GM23248 (cell line): ENCODE data around the gene SLC48A1. TPM values are rescaled to one million over a fixed set of nuclear protein-coding genes. Genes with fewer than 3 reads are reported as not detected.

ENCODE experiments used
- DNase-seq: peaks from one replicate; pipeline ENCODE4 v3.0.0-alpha.2; 2015
- H2AFZ ChIP-seq: fragments of 200-600 bp; sonication (generic); 2 replicates; pipeline ENCODE4 v1.6.1; 2016; ENCODE audit warnings: antibody characterized with exemption
- H3F3A ChIP-seq: fragments of 200-600 bp; sonication (generic); 2 replicates; pipeline ENCODE4 v1.6.1; 2016; ENCODE audit warnings: mild to moderate bottlenecking, antibody characterized with exemption, mixed run types; ENCODE audit not compliant: insufficient read depth
- H3K27ac ChIP-seq: fragments of 200-600 bp; sonication (generic); 2 replicates; pipeline ENCODE4 v1.5.1; 2016; ENCODE audit warnings: mild to moderate bottlenecking
- H3K27me3 ChIP-seq: fragments of 200-600 bp; sonication (generic); replicated peaks from 2 replicates; pipeline ENCODE4 v1.6.1; 2016; ENCODE audit warnings: mild to moderate bottlenecking; ENCODE audit not compliant: insufficient read depth
- H3K36me3 ChIP-seq: fragments of 200-600 bp; sonication (generic); 2 replicates; pipeline ENCODE4 v1.6.1; 2016; ENCODE audit warnings: low read depth, mild to moderate bottlenecking
- H3K4me1 ChIP-seq: fragments of 200-600 bp; sonication (generic); 2 replicates; pipeline ENCODE4 v1.6.1; 2016; ENCODE audit warnings: mild to moderate bottlenecking; ENCODE audit not compliant: insufficient read depth
- H3K4me2 ChIP-seq: fragments of 200-600 bp; sonication (generic); one replicate; pipeline ENCODE4 v1.6.1; 2016; ENCODE audit warnings: mild to moderate bottlenecking; ENCODE audit not compliant: unreplicated experiment
- H3K4me3 ChIP-seq: fragments of 200-600 bp; sonication (generic); 2 replicates; pipeline ENCODE4 v1.5.1; 2016; ENCODE audit warnings: mild to moderate bottlenecking
- H3K79me2 ChIP-seq: fragments of 200-600 bp; sonication (generic); 2 replicates; pipeline ENCODE4 v1.6.1; 2016; ENCODE audit warnings: mild to moderate bottlenecking; ENCODE audit not compliant: insufficient read depth
- H3K9ac ChIP-seq: fragments of 200-600 bp; sonication (generic); 2 replicates; pipeline ENCODE4 v1.6.1; 2016; ENCODE audit warnings: mild to moderate bottlenecking
- H3K9me2 ChIP-seq: fragments of 200-600 bp; sonication (generic); 2 replicates; pipeline ENCODE4 v1.6.1; 2016; ENCODE audit warnings: mixed run types, mild to moderate bottlenecking, moderate library complexity; ENCODE audit not compliant: insufficient read depth
- H3K9me3 ChIP-seq: fragments of 200-600 bp; sonication (generic); one replicate; pipeline ENCODE4 v1.6.1; 2017; ENCODE audit warnings: low read depth
- H4K20me1 ChIP-seq: fragments of 200-600 bp; sonication (generic); 2 replicates; pipeline ENCODE4 v1.6.0; 2016; ENCODE audit not compliant: insufficient read depth
- EZH2 ChIP-seq: fragments of 200-600 bp; sonication (generic); IDR thresholded peaks from 2 replicates; pipeline ENCODE4 v1.6.1; 2018; ENCODE audit warnings: antibody characterized with exemption, mild to moderate bottlenecking; ENCODE audit not compliant: insufficient read depth, poor library complexity, severe bottlenecking
- EZH2phosphoT487 ChIP-seq: fragments of 200-600 bp; sonication (generic); IDR thresholded peaks from 2 replicates; pipeline ENCODE4 v1.6.1; 2018; ENCODE audit warnings: antibody characterized with exemption, moderate library complexity, mild to moderate bottlenecking, low read depth; ENCODE audit not compliant: insufficient read depth
- WGBS, 2 experiments: methylation state at CpG; one replicate each; pipeline ENCODE4 v1.1.6; 2015 to 2017; ENCODE audit warnings: low lambda C conversion rate in 2 of 2, low coverage in 1 of 2; ENCODE audit errors: missing lambda C conversion rate in 2 of 2; 5-methylcytosine and 5-hydroxymethylcytosine counted together
- in situ Hi-C: fragments of 300-500 bp; cut with MboI; formaldehyde crosslinking; loops from 2 replicates; pipeline ENCODE4 v1.15.0; 2020
- polyA plus RNA-seq: library from polyadenylated mRNA; unstranded; fragments of >200 nt; fragmentation: Nextera tagmentation; extraction: Ambion mirVana; gene quantifications from 2 replicates; pipeline ENCODE4 v1.2.1, GENCODE V29; 2016
- total RNA-seq: library from RNA; depleted of rRNA; stranded (reverse); fragments of >200 nt; shearing (Covaris generic); gene quantifications from 2 replicates; pipeline ENCODE4 v1.2.3, GENCODE V29; 2014

SLC48A1 gene
- total and polyA plus RNA-seq, 2 experiments from 2014 or later: 16.4 to 21.8 TPM

DNA sequence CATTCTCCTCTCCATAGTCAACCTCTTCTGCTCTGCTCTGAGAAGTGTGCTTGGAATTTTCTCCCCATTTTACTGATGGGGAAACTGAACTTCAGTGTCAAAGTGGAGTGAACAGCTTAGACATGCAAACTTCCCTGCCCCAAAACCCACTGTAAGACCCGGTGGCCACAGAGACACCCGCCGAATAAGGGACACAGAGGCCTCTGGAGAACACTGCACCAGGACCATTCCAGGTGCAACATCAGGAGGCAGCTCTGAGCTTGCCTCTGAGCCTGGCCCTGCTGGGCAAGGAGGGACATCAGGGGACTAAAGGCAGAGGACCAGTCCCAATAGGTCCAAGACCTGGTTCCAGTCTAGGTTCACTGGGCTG is 45.0 kb downstream of the SLC48A1 start:
- Histone ChIP-seq H3F3A (peaks cover 67% of the 10 kb centered on the region), H3K9ac (peak overlapping the region; percentile 93), H3K4me1 (peaks cover 59% of the 10 kb centered on the region), H3K27me3 (no peaks in the 10 kb centered on the region), H3K4me2 (peak overlapping the region; percentile 87), H3K27ac (peak overlapping the region; percentile 99), H2AFZ (no peak overlapping the region), H4K20me1 (no peaks in the 10 kb centered on the region), H3K9me3 (no peaks in the 10 kb centered on the region), H3K4me3 (peak overlapping the region; percentile 82), H3K36me3 (no peaks in the 10 kb centered on the region), H3K79me2 (peaks cover 69% of the 10 kb centered on the region), H3K9me2 (no peaks in the 10 kb centered on the region)
- in situ Hi-C loops: no loop called here
- WGBS, 2 experiments: 18 to 19% methylated on average over 3 of the region's 3 CpGs
- no peak for DNase-seq
- TF ChIP-seq EZH2phosphoT487 (no peak), EZH2 (no peak)

GRCh38 chr12:47818467-47819137 is 45.6 kb downstream of the SLC48A1 start:
- TF ChIP-seq EZH2: no peak
- no peak for TF ChIP-seq EZH2phosphoT487
- peak overlapping the region; percentile 82 for H3K4me3 ChIP-seq
- no peaks in the 10 kb centered on the region for H3K27me3 ChIP-seq
- H3K79me2 ChIP-seq: peaks cover 63% of the 10 kb centered on the region
- peak overlapping the region; percentile 87 for H3K4me2 ChIP-seq
- no peak overlapping the region for H2AFZ ChIP-seq
- H3K27ac ChIP-seq: peak overlapping the region; percentile 99
- peaks cover 67% of the 10 kb centered on the region for H3F3A ChIP-seq
- H4K20me1 ChIP-seq: no peaks in the 10 kb centered on the region
- H3K9me2 ChIP-seq: no peaks in the 10 kb centered on the region
- DNase-seq: peak; percentile 70
- peak overlapping the region; percentile 93 for H3K9ac ChIP-seq
- in situ Hi-C loops: no loop called here
- peaks cover 59% of the 10 kb centered on the region for H3K4me1 ChIP-seq
- no peaks in the 10 kb centered on the region for H3K36me3 ChIP-seq
- no peaks in the 10 kb centered on the region for H3K9me3 ChIP-seq
- 3 to 5% methylated on average over 17 to 18 of the region's 23 CpGs for WGBS, 2 experiments

- H3F3A ChIP-seq: peaks cover 60% of the 10 kb centered on the region
- peak overlapping the region; percentile 93 for H3K9ac ChIP-seq
- H3K79me2 ChIP-seq: peaks cover 56% of the 10 kb centered on the region
- no peak for DNase-seq
- peak overlapping the region; percentile 99 for H3K27ac ChIP-seq
- no peaks in the 10 kb centered on the region for H3K9me2 ChIP-seq
- in situ Hi-C loops: no loop called here
- peaks cover 59% of the 10 kb centered on the region for H3K4me1 ChIP-seq
- peak overlapping the region; percentile 87 for H3K4me2 ChIP-seq
- WGBS, 2 experiments: 1 to 3% methylated on average over 39 to 52 of the region's 77 CpGs
- H3K27me3 ChIP-seq: no peaks in the 10 kb centered on the region
- no peaks in the 10 kb centered on the region for H3K36me3 ChIP-seq
- no peaks in the 10 kb centered on the region for H3K9me3 ChIP-seq
- no peaks in the 10 kb centered on the region for H4K20me1 ChIP-seq
- no peak overlapping the region for H2AFZ ChIP-seq
- TF ChIP-seq EZH2 (no peak), EZH2phosphoT487 (no peak)
- peak overlapping the region; percentile 82 for H3K4me3 ChIP-seq
These were observed 46.3 kb downstream of the SLC48A1 start for GRCh38 chr12:47819138-47819895.

DNA sequence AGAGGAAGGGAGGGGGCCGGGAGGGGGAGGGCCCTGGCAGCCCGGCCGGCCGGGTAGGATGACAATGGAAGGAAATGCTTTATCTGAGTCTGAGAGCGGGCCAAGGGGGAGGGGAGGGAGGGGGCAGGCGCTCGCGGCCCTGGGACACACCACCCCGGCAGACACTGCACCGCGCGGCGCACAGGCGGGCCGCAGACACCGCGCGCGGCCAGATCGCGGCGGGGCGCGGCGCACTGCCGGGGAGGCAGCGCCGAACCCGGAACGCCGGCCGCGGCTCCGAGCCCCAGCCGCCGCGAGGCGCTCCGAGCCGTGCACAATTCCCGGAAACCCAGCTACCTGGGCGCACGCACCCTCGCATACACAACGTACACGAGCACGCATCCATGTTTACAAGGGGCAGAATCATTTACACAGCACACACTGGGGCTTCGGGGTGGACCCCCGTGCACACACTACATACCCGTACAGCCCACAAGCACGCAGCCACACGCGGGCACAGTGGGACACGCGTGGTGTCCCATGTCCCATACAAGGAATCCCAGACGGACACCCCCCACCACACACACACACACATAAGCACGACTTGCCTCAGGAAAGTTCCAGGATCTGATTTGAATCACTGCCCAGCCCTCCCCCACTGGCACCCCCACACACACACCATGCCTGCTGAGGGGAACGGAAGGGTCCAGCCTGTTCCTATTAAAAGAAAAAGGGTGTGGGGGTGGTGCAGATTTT is 47.0 kb downstream of the SLC48A1 start, which contains the start of gene HDAC7:
TSS of gene HDAC7 (minus strand) at position 8 of the 735 bp plus-strand sequence. CDS start 118 bp downstream, outside the sequence.
- Histone ChIP-seq H3K4me3 (peak within 1 kb of the TSS; percentile 82), H3K79me2 (peaks cover 48% of the 10 kb centered on the region), H3K9ac (peak within 1 kb of the TSS; percentile 93), H4K20me1 (no peaks in the 10 kb centered on the region), H3K9me3 (no peaks in the 10 kb centered on the region), H3K4me2 (peak within 1 kb of the TSS; percentile 89), H3K36me3 (no peaks in the 10 kb centered on the region), H3K9me2 (no peaks in the 10 kb centered on the region), H3F3A (peaks cover 52% of the 10 kb centered on the region), H3K27me3 (no peaks in the 10 kb centered on the region), H2AFZ (peak within 1 kb of the TSS; percentile 66), H3K4me1 (peaks cover 59% of the 10 kb centered on the region), H3K27ac (peak within 1 kb of the TSS; percentile 99)
- DNase-seq: peak; percentile 90
- in situ Hi-C loops: no loop called here
- TF ChIP-seq EZH2: no peak
- no peak for TF ChIP-seq EZH2phosphoT487
- 0 to 2% methylated on average over 23 to 42 of the region's 58 CpGs for WGBS, 2 experiments
